ENCODE results near the gene SULT1A2.

Gene SULT1A2

GRCh38 chr16:28580726-28581315, 16.0 kb downstream of the SULT1A2 start:
- H3K4me3 Mint-ChIP-seq: no peak overlapping the region
- no peak overlapping the region for H3K27ac Mint-ChIP-seq
- no peaks in the 10 kb centered on the region for H3K4me1 Mint-ChIP-seq
- peaks cover 47% of the 10 kb centered on the region for H3K36me3 Mint-ChIP-seq (ENCODE audit: low read depth)
- H3K9me3 Mint-ChIP-seq: no peaks in the 10 kb centered on the region
- no peaks in the 10 kb centered on the region for H3K27me3 Mint-ChIP-seq (ENCODE audit: low read depth)
- no peak for TF ChIP-seq CTCF (IDR thresholded peaks at IDR 0.05; ENCODE audit: unreplicated experiment in 3 of 3)

GRCh38 chr16:28575446-28576109, 21.3 kb downstream of the SULT1A2 start:
- peaks cover 12% of the 10 kb centered on the region for H3K36me3 Mint-ChIP-seq (ENCODE audit: low read depth)
- peaks cover 3% of the 10 kb centered on the region for H3K27me3 Mint-ChIP-seq (ENCODE audit: low read depth)
- no peak for TF ChIP-seq CTCF (IDR thresholded peaks at IDR 0.05; ENCODE audit: unreplicated experiment in 3 of 3)
- H3K4me1 Mint-ChIP-seq: peaks cover 40% of the 10 kb centered on the region
- no peak overlapping the region for H3K4me3 Mint-ChIP-seq
- H3K9me3 Mint-ChIP-seq: no peaks in the 10 kb centered on the region
- H3K27ac Mint-ChIP-seq: no peak overlapping the region

- H3K27ac Mint-ChIP-seq: peak overlapping the region; percentile 79 to 98 (median 96)
- H3K9me3 Mint-ChIP-seq: no peaks in the 10 kb centered on the region
- peaks cover 11% of the 10 kb centered on the region for H3K36me3 Mint-ChIP-seq (ENCODE audit: low read depth)
- peaks cover 3% of the 10 kb centered on the region for H3K27me3 Mint-ChIP-seq (ENCODE audit: low read depth)
- no peak overlapping the region for H3K4me3 Mint-ChIP-seq
- TF ChIP-seq CTCF (IDR thresholded peaks at IDR 0.05; ENCODE audit: unreplicated experiment in 3 of 3): no peak
- H3K4me1 Mint-ChIP-seq: peaks cover 40% of the 10 kb centered on the region
Observed at GRCh38 chr16:28574925-28575324, 21.9 kb downstream of the SULT1A2 start.

GRCh38 chr16:28573738-28574718, 22.8 kb downstream of the SULT1A2 start:
- Mint-ChIP-seq H3K27me3 (ENCODE audit: low read depth) (peaks cover 3% of the 10 kb centered on the region), H3K36me3 (ENCODE audit: low read depth) (peaks cover 8% of the 10 kb centered on the region), H3K9me3 (no peaks in the 10 kb centered on the region), H3K4me1 (peaks cover 40% of the 10 kb centered on the region), H3K27ac (peak overlapping the region; percentile 96 to 98 (median 97)), H3K4me3 (peak overlapping the region in 1 of 3 experiments; percentile 45)
- TF ChIP-seq CTCF (IDR thresholded peaks at IDR 0.05; ENCODE audit: unreplicated experiment in 3 of 3): no peak

- Mint-ChIP-seq H3K4me3 (peak overlapping the region; percentile 45 to 48 (median 47)), H3K4me1 (peaks cover 40% of the 10 kb centered on the region), H3K27me3 (ENCODE audit: low read depth) (peaks cover 3% of the 10 kb centered on the region), H3K27ac (peak overlapping the region; percentile 96 to 98 (median 97)), H3K9me3 (no peaks in the 10 kb centered on the region), H3K36me3 (ENCODE audit: low read depth) (peaks cover 4% of the 10 kb centered on the region)
- no peak for TF ChIP-seq CTCF (IDR thresholded peaks at IDR 0.05; ENCODE audit: unreplicated experiment in 3 of 3)
Observed at GRCh38 chr16:28572696-28573510, 23.9 kb downstream of the SULT1A2 start.
